ACC112 (cell line): Measurements from ENCODE around the gene ANKFY1.
"Not testable (repeated sequence)": the region's sequence is repeated elsewhere in the genome, so short reads cannot be mapped to it uniquely, and the experiment has no call there.

ENCODE experiments used
- H2AFZ ChIP-seq: fragments of 200-600 bp; sonication (generic); one replicate; pipeline ENCODE4 v1.6.0; 2017; ENCODE audit warnings: antibody characterized with exemption, low read length; ENCODE audit not compliant: unreplicated experiment
- H3K27ac ChIP-seq: fragments of 200-600 bp; sonication (generic); 2 replicates; pipeline ENCODE4 v1.5.1; 2014; ENCODE audit warnings: low read depth, mild to moderate bottlenecking, antibody characterized with exemption, low read length, moderate library complexity
- H3K27me3 ChIP-seq: fragments of 200-600 bp; sonication (generic); 2 replicates; pipeline ENCODE4 v1.6.1; 2014; ENCODE audit warnings: mild to moderate bottlenecking, antibody characterized with exemption, low read length, moderate library complexity, mixed read lengths; ENCODE audit not compliant: insufficient read depth
- H3K36me3 ChIP-seq: fragments of 200-600 bp; sonication (generic); 2 replicates; pipeline ENCODE4 v1.6.1; 2016; ENCODE audit warnings: mild to moderate bottlenecking, antibody characterized with exemption, low read length, moderate library complexity, mixed read lengths; ENCODE audit not compliant: insufficient read depth
- H3K4me1 ChIP-seq: fragments of 200-600 bp; sonication (generic); one replicate; pipeline ENCODE4 v1.6.1; 2016; ENCODE audit warnings: low read length, mixed read lengths; ENCODE audit not compliant: insufficient read depth, unreplicated experiment, control insufficient read depth
- H3K4me3 ChIP-seq: fragments of 200-600 bp; sonication (generic); 2 replicates; pipeline ENCODE4 v1.5.1; 2014; ENCODE audit warnings: mild to moderate bottlenecking, low read depth, low read length
- H3K79me2 ChIP-seq: fragments of 200-600 bp; sonication (generic); one replicate; pipeline ENCODE4 v1.6.0; 2016; ENCODE audit warnings: low read length; ENCODE audit not compliant: control insufficient read depth, unreplicated experiment, insufficient read depth

The ANKFY1 gene

DNA sequence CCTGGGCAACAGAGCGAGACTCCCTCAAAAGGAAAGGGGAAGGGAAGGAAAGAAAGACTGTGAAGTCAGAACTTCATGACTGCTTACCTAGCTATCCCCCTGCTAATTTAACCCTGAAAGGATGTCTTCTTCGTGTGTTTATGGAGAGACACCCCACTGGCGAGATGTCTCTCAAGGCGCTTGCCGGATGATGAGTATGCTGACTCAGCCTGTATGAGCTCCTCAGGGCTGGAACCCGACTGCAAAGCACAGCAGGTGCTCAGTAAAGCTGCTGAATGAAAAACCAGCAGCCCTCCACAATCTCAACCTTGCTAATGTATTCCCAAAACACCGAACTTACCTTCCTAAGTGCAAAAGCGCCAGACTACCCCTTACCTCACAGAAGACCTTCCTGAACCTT lies 2.3 kb downstream of the ANKFY1 start:
- H3K36me3 ChIP-seq = peaks cover 37% of the 10 kb centered on the region

DNA sequence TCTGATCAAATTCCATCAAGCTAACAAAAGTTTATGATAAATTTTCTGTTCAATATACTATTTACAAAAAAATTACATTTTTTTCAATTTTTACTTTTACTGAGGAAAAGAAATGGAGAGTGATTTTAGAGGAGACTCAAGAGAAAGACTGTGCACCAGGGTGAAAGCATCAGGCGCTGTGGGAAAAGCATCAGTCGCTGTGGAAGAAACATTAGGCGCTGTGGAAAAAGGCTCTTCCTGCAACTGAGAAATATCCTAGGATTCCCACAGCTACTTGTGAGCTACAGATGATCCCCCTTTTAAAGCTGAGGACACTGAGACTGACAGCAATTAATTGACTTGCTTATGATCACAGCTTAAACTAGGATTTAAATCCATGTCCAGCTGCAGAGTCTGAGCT lies 4.9 kb downstream of the ANKFY1 start:
- peaks cover 37% of the 10 kb centered on the region for H3K36me3 ChIP-seq
- no peaks in the 10 kb centered on the region for H3K27me3 ChIP-seq
- no peak overlapping the region for H2AFZ ChIP-seq
- H3K27ac ChIP-seq = no peak overlapping the region
- H3K4me1 ChIP-seq = peaks cover 8% of the 10 kb centered on the region
- H3K79me2 ChIP-seq = peaks cover 91% of the 10 kb centered on the region
- H3K4me3 ChIP-seq = no peak overlapping the region

More for the DNA sequence above, 2.3 kb downstream of the ANKFY1 start:
- H3K79me2 ChIP-seq = peaks cover 69% of the 10 kb centered on the region
- no peak overlapping the region for H3K27ac ChIP-seq
- H3K4me3 ChIP-seq = no peak overlapping the region
- no peaks in the 10 kb centered on the region for H3K27me3 ChIP-seq
- peaks cover 8% of the 10 kb centered on the region for H3K4me1 ChIP-seq
- H2AFZ ChIP-seq = no peak overlapping the region

- Histone ChIP-seq H3K27me3 (no peaks in the 10 kb centered on the region), H2AFZ (no peak overlapping the region), H3K4me3 (no peak overlapping the region), H3K79me2 (peaks cover 94% of the 10 kb centered on the region), H3K36me3 (peaks cover 37% of the 10 kb centered on the region), H3K27ac (no peak overlapping the region), H3K4me1 (no peaks in the 10 kb centered on the region)
Observed at GRCh38 chr17:4256952-4257351, 6.8 kb downstream of the ANKFY1 start.

- H3K36me3 ChIP-seq = peaks cover 22% of the 10 kb centered on the region
Observed at GRCh38 chr17:4255271-4255670, 8.5 kb downstream of the ANKFY1 start.

DNA sequence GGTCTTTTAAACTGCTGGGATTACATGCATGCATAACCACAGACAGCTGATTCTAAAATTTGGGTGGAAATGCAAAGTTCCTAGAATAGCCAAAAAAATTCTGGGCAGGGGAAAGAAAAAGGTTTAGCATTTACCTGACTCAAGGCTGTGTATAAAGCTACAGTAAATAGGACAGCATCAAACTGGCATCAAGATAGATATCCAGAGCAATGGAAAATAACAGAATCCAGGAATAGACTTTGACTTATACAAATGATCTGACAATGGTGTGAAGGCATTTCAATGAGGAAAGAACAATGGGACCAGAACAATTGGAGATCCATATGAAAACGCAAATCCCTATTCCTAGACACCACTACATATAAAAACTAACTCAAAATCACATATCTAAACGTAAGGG lies 12.9 kb downstream of the ANKFY1 start:
- peaks cover 90% of the 10 kb centered on the region for H3K79me2 ChIP-seq
- no peaks in the 10 kb centered on the region for H3K36me3 ChIP-seq
- no peak overlapping the region for H3K4me3 ChIP-seq
- no peak overlapping the region for H2AFZ ChIP-seq
- no peaks in the 10 kb centered on the region for H3K27me3 ChIP-seq
- peaks cover 17% of the 10 kb centered on the region for H3K4me1 ChIP-seq
- no peak overlapping the region for H3K27ac ChIP-seq

More at GRCh38 chr17:4255271-4255670, 8.5 kb downstream of the ANKFY1 start:
- peaks cover 88% of the 10 kb centered on the region for H3K79me2 ChIP-seq
- not testable (repeated sequence) for H3K27me3 ChIP-seq, H3K4me1 ChIP-seq, H3K27ac ChIP-seq, H3K4me3 ChIP-seq, H2AFZ ChIP-seq

DNA sequence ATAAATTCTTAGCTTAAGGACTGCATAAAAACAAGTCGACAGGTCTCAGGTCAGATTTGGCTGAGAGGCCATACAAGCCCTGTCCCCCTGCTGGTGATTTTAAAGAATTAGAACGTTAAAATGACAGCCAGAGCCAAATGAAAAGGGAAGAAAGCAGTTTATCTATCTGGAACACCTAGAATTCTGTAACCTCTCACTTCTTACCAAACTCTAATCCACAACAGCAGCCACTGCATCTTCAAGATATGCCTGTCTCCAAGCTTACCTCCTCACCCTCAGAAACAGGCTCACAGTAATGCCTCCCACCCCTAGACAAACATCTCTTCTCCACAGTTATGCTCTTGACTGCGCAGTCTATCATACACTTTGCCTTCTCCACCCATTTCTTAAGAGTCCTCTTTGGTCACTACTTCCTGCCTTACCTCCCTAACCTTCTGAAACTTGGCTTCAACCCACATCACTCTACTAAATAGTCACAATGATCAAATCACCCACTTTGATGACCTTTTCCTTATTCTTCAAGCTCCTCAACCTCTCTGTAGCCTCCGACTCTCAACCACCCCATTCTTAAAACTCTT lies 14.2 kb downstream of the ANKFY1 start:
- no peaks in the 10 kb centered on the region for H3K27me3 ChIP-seq
- H3K79me2 ChIP-seq = peaks cover 89% of the 10 kb centered on the region
- no peak overlapping the region for H3K27ac ChIP-seq
- no peak overlapping the region for H2AFZ ChIP-seq
- peaks cover 17% of the 10 kb centered on the region for H3K4me1 ChIP-seq
- H3K36me3 ChIP-seq = no peaks in the 10 kb centered on the region
- no peak overlapping the region for H3K4me3 ChIP-seq

- Histone ChIP-seq H3K27me3 (no peaks in the 10 kb centered on the region), H3K4me1 (peaks cover 17% of the 10 kb centered on the region), H3K4me3 (no peak overlapping the region), H2AFZ (no peak overlapping the region), H3K36me3 (no peaks in the 10 kb centered on the region), H3K79me2 (peaks cover 88% of the 10 kb centered on the region), H3K27ac (no peak overlapping the region)
Observed at GRCh38 chr17:4248504-4249277, 15.1 kb downstream of the ANKFY1 start.

- Histone ChIP-seq H3K4me3 (no peak overlapping the region), H3K4me1 (peaks cover 17% of the 10 kb centered on the region), H3K27me3 (no peaks in the 10 kb centered on the region), H3K27ac (no peak overlapping the region), H3K79me2 (peaks cover 88% of the 10 kb centered on the region), H3K36me3 (no peaks in the 10 kb centered on the region), H2AFZ (no peak overlapping the region)
Observed at GRCh38 chr17:4247971-4248388, 15.8 kb downstream of the ANKFY1 start.

- Histone ChIP-seq H3K4me3 (no peak overlapping the region), H3K36me3 (no peaks in the 10 kb centered on the region), H3K4me1 (peaks cover 17% of the 10 kb centered on the region)
Observed at GRCh38 chr17:4247361-4247970, 16.3 kb downstream of the ANKFY1 start.

DNA sequence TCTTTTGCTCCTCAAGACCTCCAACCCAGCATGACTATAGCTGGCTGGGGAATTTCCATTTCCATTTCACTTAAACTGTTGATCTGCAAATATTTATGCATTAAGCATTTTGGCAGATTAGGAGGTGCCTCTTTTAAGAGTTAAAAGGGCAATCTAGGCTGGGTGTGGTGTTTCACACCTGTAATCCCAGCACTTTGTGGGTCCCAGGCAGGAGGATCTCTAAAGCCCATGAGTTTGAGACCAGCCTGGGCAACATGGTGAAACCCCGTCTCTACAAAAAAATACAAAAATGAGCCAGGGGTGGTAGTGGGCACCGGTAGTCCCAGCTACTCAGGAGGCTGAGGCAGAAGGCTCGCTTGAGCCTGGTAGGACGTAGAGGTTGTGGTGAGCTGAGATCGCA lies 17.1 kb downstream of the ANKFY1 start:
- H3K79me2 ChIP-seq = peaks cover 81% of the 10 kb centered on the region
- no peak overlapping the region for H2AFZ ChIP-seq
- H3K4me1 ChIP-seq = peaks cover 17% of the 10 kb centered on the region
- no peaks in the 10 kb centered on the region for H3K36me3 ChIP-seq
- H3K4me3 ChIP-seq = no peak overlapping the region
- H3K27ac ChIP-seq = no peak overlapping the region
- H3K27me3 ChIP-seq = no peaks in the 10 kb centered on the region

More at GRCh38 chr17:4247361-4247970, 16.3 kb downstream of the ANKFY1 start:
- H3K79me2 ChIP-seq = peaks cover 82% of the 10 kb centered on the region
- H3K27ac ChIP-seq = no peak overlapping the region
- H2AFZ ChIP-seq = no peak overlapping the region
- no peaks in the 10 kb centered on the region for H3K27me3 ChIP-seq
